ENCODE measurements around the gene PDE4D.
"Not testable (repeated sequence)": the region's sequence is repeated elsewhere in the genome, so short reads cannot be mapped to it uniquely, and the experiment has no call there.

PDE4D gene

GRCh38 chr5:59393585-59394420, 499.7 kb downstream of the PDE4D start:
- DNase-seq = no peak

GRCh38 chr5:59391576-59391975, 501.9 kb downstream of the PDE4D start:
- no peak for DNase-seq

- no peak for DNase-seq
These were observed 502.5 kb downstream of the PDE4D start for GRCh38 chr5:59390989-59391388.

GRCh38 chr5:59390074-59390659, 503.4 kb downstream of the PDE4D start:
- DNase-seq = no peak

- DNase-seq = no peak
These were observed 506.4 kb downstream of the PDE4D start for GRCh38 chr5:59387127-59387526.

GRCh38 chr5:59385700-59386099, 507.8 kb downstream of the PDE4D start:
- no peak for DNase-seq

- peak; percentile 61 for DNase-seq
These were observed 513.1 kb downstream of the PDE4D start for GRCh38 chr5:59380350-59380951.

GRCh38 chr5:59374036-59374435, 519.5 kb downstream of the PDE4D start:
- not testable (repeated sequence) for DNase-seq

- DNase-seq = no peak
These were observed 521.9 kb downstream of the PDE4D start for GRCh38 chr5:59371525-59372127.

- DNase-seq = no peak
These were observed 524.6 kb downstream of the PDE4D start for GRCh38 chr5:59368951-59369350.

- no peak for DNase-seq
These were observed 525.6 kb downstream of the PDE4D start for GRCh38 chr5:59367791-59368394.

GRCh38 chr5:59366784-59367183, 526.7 kb downstream of the PDE4D start:
- no peak for DNase-seq

- DNase-seq = no peak
These were observed 531.1 kb downstream of the PDE4D start for GRCh38 chr5:59362438-59362837.

GRCh38 chr5:59361454-59361853, 532.1 kb downstream of the PDE4D start:
- no peak for DNase-seq

- no peak for DNase-seq
These were observed 533.4 kb downstream of the PDE4D start for GRCh38 chr5:59360130-59360555.

- no peak for DNase-seq
These were observed 535.3 kb downstream of the PDE4D start for GRCh38 chr5:59358005-59358861.

- DNase-seq = no peak
These were observed 536.0 kb downstream of the PDE4D start for GRCh38 chr5:59357381-59357977.

- DNase-seq = no peak
These were observed 536.6 kb downstream of the PDE4D start for GRCh38 chr5:59356813-59357380.

- no peak for DNase-seq
These were observed 538.7 kb downstream of the PDE4D start for GRCh38 chr5:59354811-59355210.

GRCh38 chr5:59354274-59354673, 539.3 kb downstream of the PDE4D start:
- DNase-seq = no peak

GRCh38 chr5:59351076-59351794, 542.3 kb downstream of the PDE4D start:
- DNase-seq = no peak
